A172 (cell line): ENCODE results near the gene SLC30A4. TPM values are rescaled to one million over a fixed set of nuclear protein-coding genes. Genes with fewer than 3 reads are reported as not detected.
"Not testable (repeated sequence)": the region's sequence is repeated elsewhere in the genome, so short reads cannot be mapped to it uniquely, and the experiment has no call there.

ENCODE experiments used
- DNase-seq: peaks from one replicate; pipeline ENCODE4 v3.0.0-alpha.2; 2015; ENCODE audit warnings: low spot score
- total RNA-seq: library from RNA; depleted of rRNA; stranded (reverse); fragments of >200 nt; shearing (Covaris generic); gene quantifications from 2 replicates; pipeline ENCODE4 v1.2.3, GENCODE V29; 2014; rRNA removed

The SLC30A4 gene, protein sequence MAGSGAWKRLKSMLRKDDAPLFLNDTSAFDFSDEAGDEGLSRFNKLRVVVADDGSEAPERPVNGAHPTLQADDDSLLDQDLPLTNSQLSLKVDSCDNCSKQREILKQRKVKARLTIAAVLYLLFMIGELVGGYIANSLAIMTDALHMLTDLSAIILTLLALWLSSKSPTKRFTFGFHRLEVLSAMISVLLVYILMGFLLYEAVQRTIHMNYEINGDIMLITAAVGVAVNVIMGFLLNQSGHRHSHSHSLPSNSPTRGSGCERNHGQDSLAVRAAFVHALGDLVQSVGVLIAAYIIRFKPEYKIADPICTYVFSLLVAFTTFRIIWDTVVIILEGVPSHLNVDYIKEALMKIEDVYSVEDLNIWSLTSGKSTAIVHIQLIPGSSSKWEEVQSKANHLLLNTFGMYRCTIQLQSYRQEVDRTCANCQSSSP
- total RNA-seq: 4.7 and 5.5 TPM in 2 replicates

DNA sequence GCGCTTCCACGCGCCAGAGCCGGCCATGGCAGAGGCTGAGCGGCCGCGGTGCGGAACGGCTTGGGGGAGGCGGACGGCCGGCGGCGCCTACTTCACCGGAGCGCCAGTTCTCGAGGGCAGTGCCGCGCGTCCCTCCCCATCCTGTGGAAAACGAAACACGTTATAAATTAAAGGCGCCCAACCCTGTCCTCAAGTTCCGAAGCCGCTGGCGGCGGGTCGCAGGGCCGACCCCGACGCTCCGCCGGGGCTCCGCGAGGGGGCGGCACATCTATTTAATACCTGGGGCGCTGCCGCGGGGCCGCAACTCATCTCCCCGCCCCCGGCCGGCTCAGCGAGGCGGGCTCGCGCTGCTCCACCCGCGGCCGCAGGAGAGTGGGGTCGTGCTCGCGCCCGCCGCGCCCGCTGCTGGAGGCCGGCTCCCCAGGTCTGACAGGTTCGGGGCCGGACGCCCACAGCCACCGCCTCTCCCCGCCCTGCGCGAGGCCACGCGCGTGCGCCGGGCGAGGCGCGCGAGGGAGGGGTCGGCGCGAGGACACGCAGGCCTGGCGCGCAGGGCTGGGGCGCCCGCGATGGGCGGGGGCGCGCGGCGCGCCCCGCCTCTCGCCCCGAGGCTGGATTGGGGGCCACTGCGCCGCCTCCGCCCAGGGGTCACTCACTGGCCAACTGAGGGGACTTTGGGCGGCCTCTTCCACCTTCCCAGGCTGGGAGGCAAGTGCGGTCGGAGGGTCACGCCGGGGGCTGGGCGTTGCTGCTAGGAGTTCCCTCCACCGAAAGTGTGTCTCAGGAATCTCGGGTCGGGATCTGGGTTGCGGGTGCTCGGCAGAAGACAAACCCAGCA, at the start of gene SLC30A4:
TSS of gene SLC30A4 (minus strand) at position 428 of the 838 bp plus-strand sequence. CDS start at position 27, 401 bp downstream.
- peak; percentile 35 for DNase-seq

DNA sequence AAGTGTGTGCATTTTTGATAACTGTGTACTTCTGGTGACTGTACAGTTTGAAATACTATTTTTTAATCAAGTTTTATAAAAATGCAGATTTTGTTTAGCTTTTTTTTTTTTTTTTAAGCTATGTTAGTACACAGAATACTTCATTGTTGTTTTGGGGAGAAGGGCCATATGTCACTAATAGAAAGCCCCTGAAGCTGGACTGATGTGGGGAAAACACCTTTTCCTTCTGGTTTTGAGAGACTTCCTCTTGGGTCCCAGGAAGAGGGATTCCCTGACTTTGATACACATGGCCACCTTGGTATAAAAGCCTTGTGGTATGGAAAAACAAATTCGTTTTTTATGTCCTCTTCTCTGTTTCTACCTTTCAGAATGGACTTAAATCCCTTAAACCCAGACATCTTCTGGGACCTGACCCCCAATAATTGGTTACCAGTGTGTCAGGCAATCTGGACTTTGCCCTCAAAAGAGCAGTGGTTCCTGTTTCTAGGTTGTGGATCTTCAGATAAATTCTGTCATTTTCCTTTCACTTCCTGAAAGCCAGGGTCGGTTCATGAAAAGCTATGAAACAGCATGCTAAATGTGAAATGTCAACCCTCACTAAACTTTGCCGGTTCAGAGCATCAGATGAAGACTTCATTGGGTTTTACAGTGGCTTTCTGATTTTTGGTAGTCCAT, 33.5 kb upstream of the SLC30A4 start:
- no peak for DNase-seq

GRCh38 chr15:45551676-45552075, 29.1 kb upstream of the SLC30A4 start:
- no peak for DNase-seq

GRCh38 chr15:45550436-45550835, 27.9 kb upstream of the SLC30A4 start:
- peak; percentile 21 for DNase-seq

DNA sequence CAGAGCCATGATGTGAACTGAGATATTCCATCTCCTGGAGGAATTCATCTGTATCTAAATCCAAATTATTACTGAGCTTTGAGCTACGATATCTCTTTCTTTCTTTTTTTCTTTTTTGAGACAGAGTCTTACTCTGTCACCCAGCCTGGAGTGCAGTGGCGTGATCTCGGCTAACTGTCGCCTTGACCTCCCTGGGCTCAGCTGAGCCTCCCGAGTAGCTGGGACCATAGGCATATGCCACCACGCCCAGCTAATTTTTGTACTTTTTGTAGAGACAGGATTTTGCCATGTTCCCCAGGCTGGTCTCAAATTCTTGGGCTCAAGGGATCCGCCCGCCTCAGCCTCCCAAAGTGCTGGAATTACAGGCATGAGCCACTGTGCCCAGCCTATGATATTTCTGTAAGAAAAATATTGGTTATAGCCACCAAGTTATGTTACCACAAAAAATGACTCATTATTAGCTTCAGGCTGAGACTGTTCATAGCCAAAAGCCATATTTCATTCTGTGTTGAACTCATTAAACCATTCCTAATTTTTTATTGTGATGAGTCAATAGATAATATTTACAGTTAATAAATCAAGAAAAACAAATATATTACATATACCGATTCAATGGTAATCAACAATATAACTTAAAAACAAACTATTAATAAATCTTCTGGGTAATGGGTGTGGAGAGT, 27.1 kb upstream of the SLC30A4 start:
- DNase-seq: peak; percentile 40

DNA sequence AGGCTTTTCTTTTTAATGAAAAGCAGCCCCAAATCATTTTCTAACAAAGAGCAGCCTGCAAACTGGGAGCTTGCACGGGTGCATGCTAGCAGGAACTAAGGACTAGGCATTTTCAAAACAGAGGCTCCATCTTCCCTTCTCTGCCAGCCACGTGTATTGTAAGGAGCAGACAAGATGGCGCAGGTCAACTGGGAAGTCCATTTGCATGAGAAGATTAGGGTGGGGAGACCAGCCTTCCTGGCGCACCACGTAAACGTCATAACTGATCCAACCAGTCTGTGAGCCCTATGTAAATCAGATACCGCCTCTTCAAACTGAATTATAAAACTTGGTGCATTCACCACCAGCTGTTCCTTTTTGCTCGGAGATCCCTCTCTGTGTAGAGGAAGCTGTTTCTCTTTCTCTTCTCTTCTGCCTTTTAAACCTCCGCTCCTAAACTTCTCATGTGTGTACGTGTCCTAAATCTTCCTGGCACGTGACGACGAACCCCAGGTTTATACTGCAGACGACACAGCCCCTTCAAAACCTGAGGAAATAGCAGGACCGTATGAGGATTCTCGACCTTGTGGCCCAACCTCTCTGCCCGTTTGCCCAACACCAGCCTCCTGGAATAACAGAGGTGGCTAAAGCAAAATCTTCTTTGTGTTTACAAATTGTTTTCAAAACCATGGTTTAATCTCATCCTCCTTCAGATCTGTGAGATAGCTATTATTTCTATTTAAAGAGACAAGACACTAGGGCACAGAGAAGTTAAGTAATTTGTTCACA, 26.4 kb upstream of the SLC30A4 start:
- DNase-seq: peak; percentile 98

DNA sequence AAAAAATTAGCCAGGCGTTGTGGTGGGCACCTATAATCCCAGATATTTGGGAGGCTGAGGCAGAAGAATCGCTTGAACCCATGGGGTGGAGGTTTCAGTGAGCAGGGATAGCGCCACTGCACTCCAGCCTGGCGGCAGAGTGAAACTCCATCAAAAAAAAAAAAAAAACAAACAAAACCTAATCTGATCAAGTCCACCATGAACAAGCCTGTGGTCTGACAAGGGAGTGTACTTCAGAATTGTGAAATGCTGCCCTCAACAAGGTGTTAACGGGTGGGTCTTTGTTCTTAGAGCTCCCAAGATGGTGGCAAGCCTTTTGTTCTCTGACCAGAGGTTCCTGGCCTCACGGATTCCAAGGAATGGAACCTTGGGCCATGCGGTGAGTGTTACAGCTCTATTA, 24.2 kb upstream of the SLC30A4 start:
- no peak for DNase-seq

GRCh38 chr15:45544266-45545023, 21.9 kb upstream of the SLC30A4 start:
- no peak for DNase-seq

- no peak for DNase-seq
Measured at GRCh38 chr15:45543051-45543450, 20.5 kb upstream of the SLC30A4 start.

DNA sequence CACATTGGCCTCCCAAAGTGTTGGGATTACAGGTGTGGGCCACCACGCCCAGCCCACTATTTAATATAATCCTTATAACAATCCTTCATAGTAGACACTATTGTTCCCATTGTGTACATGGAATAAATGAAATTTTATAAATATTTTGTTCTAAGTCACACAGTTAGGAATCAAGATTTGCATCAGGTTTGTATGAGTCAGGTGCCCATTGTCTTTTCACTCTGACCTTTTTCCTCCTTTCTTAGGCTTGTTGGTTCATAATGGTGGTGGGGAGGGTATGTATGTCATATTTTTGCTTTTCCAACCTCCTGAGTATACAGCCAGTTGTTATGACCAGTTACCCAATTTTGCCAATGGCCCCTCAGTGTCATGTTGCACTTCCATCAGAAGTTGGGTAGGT, 18.0 kb upstream of the SLC30A4 start:
- no peak for DNase-seq

- DNase-seq: no peak
Measured at GRCh38 chr15:45539680-45540079, 17.1 kb upstream of the SLC30A4 start.

- DNase-seq: no peak
Measured at GRCh38 chr15:45536934-45537333, 14.4 kb upstream of the SLC30A4 start.

DNA sequence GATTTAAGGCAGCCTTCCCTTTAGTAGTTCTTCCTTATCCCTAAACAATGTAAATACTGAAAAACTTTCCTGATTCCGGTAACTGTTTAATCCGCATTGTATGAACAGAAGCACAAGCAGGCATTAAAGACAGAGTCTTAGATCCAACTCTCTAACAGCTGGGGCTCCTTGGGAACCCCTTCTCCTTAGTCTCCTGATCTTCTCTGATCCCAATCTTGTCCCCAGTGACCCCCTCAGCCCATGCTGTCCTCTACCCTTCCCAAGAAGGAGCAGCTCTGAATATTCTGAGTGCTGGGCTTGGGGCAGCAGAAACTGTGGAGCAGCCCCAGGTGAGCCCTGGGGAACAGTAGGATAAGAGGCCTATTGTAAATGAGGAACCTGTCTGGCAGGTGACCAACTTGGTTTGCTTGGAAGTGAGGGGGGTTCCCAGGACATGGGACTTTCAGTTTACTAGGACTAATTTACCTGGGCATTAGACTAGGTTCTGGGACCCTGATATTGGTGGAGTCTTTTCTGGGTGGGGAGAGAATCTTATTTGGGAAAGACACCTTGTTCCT, 13.0 kb upstream of the SLC30A4 start:
- no peak for DNase-seq

- no peak for DNase-seq
Measured at GRCh38 chr15:45534821-45535220, 12.3 kb upstream of the SLC30A4 start.

GRCh38 chr15:45532892-45533291, 10.3 kb upstream of the SLC30A4 start:
- DNase-seq: not testable (repeated sequence)

GRCh38 chr15:45529613-45530012, 7.1 kb upstream of the SLC30A4 start:
- no peak for DNase-seq

- DNase-seq: no peak
Measured at GRCh38 chr15:45527086-45527485, 4.5 kb upstream of the SLC30A4 start.

- no peak for DNase-seq
Measured at GRCh38 chr15:45523166-45523460, 558 bp upstream of the SLC30A4 start.

DNA sequence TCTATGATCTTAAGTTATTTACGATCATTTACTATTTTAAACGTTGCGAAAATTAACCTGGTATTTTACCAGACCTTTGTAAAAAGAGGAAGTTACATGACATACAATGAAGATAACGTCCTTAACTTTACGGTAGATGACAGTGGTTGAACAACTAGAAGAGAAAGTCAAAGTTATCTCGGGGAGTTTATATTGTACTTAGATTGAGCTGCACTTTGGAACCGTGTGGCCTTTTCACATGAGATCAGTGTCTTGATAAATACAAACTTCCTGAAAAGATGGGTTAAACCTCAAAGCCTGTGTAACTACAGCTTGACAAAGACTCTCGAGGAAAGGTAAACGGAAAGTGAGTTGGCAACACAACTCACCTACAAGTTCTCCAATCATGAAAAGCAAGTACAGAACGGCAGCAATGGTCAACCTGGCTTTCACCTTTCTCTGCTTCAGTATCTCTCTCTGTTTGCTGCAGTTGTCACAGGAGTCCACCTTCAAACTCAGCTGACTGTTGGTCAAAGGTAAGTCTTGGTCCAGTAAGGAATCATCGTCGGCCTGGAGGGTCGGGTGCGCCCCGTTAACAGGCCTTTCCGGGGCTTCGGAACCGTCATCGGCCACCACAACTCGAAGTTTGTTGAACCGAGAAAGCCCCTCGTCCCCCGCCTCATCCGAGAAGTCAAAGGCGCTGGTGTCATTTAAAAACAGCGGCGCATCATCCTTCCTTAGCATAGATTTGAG, 793 bp downstream of the SLC30A4 start:
- peak; percentile 4 for DNase-seq
